Measurements from ENCODE around the gene PDCD1.
A peak's percentile ranks its signal among the peaks of the same experiment; 100 is the strongest.

Gene PDCD1

DNA sequence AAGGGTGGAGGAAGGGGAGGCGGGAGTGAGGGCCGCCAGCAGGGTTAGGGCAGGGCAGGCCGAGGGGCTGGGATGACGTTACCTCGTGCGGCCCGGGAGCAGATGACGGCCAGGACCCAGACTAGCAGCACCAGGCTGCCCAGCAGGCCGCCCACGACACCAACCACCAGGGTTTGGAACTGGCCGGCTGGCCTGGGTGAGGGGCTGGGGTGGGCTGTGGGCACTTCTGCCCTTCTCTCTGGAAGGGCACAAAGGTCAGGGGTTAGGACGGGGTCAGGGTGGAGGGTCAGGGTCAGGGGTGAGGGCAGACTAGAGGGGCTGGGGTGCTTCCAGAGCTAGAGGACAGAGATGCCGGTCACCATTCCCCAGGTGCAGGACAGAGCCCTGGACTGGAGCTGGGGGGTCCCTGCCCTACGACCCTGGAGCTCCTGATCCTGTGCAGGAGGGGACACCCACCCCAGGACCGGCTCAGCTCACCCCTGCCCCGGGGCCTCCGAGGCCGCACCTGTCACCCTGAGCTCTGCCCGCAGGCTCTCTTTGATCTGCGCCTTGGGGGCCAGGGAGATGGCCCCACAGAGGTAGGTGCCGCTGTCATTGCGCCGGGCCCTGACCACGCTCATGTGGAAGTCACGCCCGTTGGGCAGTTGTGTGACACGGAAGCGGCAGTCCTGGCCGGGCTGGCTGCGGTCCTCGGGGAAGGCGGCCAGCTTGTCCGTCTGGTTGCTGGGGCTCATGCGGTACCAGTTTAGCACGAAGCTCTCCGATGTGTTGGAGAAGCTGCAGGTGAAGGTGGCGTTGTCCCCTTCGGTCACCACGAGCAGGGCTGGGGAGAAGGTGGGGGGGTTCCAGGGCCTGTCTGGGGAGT, 6.3 kb downstream of the PDCD1 start:
- DNase-seq (ENCODE audit: low read depth) = no peak

DNA sequence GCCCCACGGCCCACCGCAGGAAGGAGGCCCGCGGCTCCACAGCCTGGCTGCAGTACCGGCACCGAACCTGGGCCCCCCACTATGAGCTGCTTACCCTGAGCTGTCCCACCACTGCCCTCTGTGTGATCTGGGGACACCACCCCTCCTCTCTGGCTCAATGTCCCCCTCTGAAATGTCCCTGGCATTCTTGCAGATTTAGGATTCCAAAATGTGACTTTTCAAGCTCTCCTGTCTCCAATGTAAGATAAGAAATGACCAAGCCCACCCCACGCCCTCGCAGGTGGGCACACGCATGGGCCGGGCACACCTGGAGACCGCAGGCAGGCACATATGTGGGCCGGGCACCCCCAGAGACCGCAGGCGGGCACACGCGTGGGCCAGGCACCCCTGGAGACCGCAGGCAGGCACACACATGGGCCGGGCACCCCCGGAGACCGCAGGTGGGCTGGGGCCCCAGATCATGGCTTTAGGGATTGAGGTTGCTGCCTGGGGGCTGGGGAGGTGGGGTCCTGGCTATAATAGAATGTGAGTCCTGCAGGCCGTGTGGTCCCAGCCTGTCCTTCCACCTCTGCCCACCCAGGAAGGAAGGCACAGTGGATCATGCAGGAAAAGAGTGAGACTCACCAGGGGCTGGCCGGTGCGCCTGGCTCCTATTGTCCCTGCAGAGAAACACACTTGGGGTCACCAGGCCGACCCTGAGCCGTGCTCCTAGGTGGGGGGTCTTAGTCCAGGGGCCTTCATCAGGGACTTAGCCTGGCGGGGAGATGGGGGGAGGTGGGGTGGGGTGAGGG, 7.2 kb downstream of the PDCD1 start:
- no peak for DNase-seq (ENCODE audit: low read depth)

DNA sequence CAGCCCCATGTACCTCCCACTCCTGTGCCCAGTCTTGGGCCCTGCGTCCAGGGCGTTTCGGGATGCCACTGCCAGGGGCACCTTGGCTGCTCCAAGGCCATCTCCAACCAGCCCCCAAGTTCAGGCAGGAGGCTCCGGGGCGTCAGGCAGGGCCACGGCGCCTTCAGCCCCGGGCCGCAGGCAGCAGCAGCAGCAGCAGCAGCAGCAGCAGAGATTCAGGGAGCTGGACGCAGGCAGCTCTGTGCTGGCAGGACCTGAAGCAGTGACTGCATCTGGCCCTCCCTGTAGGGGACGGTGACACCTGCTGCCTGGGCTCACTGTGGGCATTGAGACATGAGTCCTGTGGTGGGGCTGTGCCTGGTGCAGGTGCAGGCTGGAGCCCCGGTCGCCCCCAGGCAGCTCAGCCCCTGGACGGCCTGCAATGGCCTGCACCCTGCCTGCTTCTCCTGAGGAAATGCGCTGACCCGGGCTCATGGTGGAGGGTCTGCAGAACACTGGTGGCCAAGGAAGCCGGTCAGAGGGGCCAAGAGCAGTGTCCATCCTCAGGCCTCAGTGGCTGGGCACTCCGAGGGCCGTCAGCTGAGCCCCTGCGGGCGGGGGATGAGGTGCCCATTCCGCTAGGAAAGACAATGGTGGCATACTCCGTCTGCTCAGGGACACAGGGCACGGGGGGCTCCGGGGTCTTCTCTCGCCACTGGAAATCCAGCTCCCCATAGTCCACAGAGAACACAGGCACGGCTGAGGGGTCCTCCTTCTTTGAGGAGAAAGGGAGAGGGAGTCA, 8.0 kb downstream of the PDCD1 start:
- DNase-seq (ENCODE audit: low read depth) = no peak

DNA sequence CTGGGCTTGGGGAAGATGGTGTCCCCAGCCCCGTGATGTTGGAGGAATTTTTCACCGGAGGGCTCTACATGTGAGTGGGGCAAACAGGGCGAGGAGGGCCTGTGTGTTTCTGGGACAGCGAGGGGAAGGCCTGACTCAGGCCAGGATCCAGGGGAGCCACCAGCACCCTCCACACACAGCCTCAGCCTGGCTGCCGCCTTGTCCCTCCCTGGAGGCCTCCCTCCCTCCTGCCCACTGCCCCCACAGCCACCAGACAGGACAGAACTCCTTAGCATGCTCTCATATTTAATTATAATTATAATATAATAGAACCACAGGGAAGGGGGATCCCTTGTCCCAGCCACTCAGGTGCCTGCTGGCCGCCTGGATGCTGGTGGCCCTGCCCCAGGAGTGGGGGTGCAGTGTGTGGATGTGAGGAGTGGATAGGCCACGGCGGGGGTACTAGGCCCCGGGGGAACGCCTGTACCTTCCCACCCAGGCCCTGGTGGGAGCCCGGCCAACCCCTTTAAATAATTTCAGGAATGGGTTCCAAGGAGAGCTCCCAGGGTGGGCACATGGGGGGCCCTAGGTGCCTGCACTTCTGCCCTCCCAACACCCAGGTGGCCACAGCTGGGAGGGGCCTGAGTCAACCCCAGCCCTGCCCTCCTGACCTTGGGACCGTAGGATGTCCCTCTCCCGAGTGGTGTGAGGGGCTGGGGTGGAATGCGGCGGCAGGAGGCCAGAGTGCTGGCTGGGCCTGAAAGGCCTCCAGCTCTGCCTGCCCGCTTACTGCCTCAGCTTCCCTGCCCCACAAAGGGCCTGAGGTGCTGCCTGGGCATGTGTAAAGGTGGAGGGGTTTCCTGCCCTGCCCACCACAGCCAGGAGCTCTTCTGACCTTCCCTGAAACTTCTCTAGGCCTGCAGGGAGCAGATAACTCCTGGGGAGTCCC, 8.8 kb downstream of the PDCD1 start:
- no peak for DNase-seq (ENCODE audit: low read depth)

DNA sequence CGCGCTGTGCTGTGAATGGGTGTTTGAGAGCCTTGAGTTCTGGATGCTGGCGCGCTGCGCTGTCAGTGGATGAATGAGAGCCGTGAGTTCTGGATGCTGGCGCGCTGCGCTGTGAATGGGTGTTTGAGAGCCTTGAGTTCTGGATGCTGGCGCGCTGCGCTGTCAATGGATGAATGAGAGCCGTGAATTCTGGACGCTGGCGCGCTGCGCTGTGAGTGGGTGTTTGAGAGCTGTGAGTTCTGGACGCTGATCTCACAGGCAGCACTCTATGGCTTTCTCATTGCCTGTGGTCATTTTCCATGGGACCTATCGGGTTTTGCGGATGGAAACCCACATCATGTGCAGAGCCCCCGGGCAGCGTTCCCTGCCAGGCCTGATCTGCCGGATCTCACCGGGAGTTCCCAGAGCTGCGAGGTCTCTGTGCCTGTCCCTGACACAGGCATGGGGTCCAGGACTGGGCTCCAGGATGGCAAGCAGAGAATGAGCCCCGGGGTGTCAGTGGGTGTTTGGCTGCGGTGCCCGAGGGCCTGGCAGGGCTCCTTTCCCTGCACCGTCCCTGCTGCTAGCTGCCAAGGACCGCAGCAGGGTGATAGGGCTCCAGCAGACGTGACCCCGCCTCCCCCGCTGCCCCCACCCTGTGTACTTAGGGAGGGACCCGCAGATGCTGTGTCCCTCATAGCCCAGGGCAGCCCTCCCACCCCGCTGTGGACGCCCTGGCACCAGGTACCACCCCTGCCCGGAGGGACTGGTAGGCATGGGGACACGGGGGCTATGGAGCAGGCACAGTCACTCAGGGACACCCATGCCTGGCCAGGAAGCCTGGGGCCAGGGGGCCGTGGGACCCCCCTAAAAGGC, 9.7 kb downstream of the PDCD1 start:
- no peak for DNase-seq (ENCODE audit: low read depth)

DNA sequence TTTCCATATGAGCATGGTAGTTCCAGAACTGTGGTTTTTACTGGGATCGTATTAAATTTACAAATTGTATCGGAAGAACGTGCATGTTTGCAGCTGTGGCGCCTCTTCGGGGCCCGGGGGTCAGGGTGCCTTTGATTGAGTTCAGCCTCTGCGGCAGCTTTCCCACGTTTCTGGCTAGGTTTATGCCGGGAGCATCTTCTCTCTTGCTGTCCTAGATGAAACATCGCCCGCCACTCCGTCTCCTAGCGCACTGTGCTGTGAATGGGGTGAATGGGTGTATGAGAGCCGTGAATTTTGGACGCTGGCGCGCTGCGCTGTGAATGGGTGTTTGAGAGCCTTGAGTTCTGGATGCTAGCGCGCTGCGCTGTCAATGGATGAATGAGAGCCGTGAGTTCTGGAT, 12.3 kb downstream of the PDCD1 start:
- no peak for DNase-seq (ENCODE audit: low read depth)

DNA sequence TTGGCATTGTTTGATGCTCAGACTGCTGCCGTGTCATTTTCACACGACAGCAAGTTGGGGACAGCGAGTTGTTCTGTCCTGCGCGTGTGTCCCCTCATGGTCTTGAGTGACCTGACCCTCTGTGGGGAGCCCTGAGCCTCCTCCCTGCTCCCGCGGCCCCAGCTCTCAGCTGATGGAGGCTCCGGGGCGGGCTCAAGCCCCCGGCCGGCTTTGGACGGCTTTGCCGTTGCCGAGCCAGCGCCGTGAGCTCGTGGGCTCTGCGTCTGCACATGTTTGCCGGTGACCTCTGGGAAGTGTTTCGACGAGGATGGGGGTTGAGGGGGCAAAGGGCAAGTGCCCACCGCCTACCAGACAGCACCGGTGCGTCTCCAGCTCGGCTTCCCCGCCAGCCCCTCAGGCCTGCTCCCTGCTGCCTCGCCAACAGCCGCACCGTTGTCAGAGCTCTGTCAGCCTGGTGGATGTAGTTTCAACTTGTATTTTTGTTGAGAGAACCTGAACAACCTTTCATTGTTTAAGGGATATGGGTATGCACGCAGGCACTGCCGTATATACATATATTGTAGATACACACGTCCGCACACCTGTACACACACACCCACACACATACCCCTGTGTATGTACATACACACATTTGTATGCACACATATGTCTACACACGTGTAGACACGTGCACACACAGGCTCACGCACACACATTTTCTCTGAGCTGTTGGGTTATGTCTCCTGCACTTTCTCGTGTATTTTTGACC, 13.7 kb downstream of the PDCD1 start:
- no peak for DNase-seq (ENCODE audit: low read depth)

DNA sequence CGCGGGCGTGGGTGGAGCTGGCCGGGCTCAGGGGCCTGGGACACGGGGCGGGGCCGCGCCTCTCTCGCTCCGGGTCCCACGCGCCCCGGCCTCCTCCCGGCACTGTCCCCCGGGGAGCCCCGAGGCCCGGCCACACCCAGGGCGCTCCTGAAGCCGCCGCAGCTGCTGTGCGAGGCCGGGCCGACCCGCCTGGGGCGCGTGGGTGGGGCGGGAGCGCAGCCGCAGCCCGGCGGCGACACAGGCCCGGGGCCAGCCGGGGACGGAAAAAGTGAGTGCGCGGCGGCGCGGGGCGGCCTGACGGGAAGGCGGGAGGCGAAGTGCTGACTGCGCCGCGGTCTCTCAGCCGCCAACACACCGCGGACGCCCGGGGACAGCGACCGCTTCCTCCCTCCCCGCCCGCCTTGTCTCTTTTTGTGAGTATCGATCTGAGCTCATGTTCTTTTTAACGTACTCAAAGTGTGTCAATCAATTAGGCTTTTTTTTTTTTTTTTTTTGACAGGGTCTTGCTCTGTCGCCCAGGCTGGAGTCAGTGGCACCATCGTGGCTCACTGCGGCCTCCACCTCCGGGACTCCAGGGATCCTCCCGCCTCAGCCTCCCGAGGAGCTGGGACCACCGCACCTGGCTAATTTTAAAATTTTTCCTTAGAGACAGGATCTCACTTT, 14.5 kb downstream of the PDCD1 start:
- DNase-seq (ENCODE audit: low read depth) = peak; percentile 39

DNA sequence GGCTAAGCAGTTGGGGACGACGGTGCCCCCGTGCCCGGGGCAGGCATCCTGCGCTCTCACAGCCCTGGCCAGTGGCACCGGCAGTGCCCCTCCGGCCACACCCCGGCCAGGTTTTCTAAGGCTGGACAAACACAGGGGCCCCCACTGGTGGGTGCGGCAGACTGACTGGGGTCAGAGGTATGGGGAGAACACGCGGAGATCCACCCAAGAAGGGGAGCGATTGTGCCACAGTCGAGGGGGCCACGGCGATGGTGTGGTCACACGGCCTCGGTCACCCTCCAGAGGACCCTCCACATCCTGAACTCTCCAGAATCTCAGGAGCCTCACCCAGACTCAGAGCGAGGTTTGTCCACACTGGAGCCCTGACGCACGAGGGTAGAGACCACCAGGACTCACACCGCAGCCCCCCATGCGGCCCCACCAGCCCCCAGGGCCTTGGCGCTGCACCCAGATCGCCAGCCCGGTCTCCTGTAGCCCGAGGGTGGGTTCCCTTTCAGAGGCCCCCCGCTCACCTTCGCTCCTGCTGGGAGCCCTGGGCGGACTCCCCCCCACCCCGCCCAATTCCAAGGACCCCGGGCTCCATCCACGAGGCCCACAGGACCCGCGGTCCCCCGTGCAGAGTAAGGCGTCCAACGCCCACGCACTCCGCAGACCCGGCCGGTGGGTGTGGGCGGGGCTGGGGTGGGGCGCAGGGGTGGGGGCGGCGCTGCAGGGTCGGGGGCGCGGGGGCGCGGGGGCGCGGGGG, 15.2 kb downstream of the PDCD1 start:
- DNase-seq (ENCODE audit: low read depth) = no peak

DNA sequence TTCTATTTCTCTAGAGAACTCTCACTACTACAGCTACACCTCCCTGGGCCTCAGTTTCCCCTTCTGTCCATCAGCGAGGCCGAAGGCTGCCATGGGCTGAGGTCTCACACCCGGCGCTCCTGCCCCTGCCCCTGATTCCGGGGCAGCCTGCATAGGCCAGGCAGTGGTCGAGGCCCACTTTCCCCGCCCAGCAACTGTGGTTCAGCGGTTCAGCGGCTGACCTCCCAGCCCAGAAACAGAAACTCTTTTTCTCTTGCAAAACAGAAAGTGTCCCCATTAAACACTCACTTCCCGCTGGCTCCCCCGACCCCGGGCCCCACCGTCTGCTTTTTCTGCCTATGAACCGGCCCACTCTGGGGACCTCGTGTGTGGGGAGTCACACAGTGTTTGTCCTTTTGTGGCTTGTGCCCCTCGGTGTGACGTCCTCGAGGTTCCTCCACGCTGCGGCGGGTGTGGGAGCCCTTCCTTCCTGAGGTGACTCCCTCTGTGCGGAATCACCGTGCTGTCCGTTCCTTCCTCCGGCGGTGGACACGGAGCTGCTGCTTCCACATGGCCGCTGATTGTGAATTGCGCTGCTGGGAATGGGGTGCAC, 16.0 kb downstream of the PDCD1 start:
- DNase-seq (ENCODE audit: low read depth) = no peak

DNA sequence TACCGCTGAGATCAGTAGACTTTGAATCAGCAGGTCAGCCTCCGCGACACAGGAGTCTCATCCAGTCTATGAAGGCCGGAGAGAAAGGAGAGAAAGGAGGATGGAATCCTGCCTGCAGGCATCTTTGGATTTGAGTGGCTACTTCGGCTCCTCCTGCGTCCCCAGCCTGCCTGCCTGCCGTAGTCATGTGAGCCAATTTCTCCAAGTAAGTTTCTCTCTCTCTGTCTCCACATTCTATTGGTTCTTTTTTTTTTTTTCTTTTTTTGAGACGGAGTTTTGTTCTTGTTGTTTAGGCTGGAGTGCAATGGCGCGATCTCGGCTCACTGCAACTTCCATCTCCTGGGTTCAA, 16.7 kb downstream of the PDCD1 start:
- DNase-seq (ENCODE audit: low read depth) = no peak

DNA sequence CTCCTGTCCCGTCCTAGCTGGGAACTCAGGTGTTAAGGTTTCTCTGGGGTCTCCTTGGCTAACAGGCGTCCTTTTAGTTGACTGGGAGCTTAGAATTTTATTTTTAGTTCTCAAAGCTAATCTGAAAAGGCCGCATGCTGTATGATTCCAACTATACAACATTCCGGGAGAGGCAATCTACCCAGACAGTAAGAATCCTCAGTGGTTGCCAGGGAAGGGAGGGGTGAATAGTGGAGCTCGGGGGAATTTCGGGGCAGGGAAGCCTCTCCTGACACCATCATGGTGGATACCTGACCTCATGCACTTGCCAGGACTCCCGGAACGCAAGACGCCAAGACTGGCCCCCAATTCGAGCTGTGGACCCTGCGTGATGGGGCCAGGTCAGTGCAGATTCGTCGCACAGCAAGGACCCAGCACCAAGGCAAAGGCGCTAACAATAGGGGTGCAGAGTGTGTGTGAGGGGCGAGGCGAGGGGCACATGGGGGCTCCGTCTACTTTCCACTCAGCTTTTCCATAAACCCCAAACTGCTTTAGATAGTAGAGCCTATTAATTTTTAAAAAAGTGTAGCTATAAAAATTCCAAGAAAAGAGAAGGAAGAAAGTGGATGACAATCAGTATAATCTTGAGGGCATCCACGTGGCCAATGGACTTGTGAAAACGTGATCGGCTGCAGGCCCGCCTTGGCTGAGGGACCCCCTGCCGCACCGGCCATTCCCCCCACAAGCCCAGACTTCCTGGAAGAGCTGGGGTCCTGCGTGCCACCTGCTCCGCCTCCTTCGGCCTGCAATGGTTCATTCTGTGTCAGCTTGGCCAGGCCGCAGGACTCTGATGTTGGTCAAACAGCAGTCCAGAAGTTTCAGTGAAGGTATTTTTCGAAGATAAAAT, 17.3 kb downstream of the PDCD1 start:
- no peak for DNase-seq (ENCODE audit: low read depth)

DNA sequence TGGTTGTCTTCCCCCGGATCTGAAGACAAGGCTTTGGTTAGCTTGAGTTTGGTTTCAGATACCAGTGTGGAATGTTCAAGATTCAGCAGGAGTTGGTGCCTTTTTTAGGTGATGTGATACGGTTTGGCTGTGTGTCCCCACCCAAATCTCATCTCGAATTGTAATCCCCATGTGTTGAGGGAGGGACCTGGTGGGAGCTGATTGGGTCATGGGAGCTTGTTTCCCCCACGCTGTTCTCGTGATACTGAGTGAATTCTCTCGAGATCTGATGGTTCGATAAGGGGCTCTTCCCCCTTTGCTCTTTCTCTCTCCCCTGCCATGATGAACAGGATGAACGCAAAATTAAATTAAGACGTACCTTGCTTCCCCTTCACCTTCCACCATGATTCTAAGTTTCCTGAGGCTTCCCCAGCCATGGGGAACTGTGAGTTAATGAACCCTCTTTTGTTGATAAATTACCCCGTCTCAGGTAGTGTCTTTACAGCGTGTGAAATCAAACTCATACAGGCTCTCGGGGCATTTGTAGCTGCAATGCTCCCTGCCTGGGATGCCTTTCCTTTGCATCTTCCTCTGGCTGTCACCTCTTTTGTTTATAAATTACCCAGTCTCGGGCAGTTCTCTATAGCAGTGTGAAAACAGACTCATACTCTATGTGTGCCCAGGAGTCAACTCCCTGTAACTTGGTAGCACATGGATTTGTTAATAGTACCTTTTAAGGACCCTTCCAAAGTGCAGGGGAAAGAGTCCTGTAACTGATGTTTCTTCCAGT, 21.3 kb downstream of the PDCD1 start:
- no peak for DNase-seq (ENCODE audit: low read depth)

DNA sequence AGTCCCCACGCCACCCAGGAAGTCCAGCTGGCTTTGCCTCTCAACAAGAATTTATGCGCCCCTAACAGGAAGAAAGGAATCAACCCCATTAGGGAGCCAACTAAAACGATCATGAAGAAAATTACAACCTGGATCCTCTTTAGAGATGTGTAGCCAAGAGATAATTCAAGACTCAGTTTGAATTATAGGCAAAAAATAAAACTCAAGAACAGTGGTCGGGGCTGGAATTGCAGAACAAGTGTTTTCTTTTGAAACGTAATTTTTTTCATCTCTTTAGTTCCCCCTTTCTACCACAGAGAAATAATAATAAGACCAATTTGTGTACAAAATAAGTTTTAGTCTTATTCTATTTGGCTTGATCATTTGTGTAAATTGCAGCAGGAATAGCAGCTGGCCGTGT, 22.4 kb downstream of the PDCD1 start:
- DNase-seq (ENCODE audit: low read depth) = no peak

DNA sequence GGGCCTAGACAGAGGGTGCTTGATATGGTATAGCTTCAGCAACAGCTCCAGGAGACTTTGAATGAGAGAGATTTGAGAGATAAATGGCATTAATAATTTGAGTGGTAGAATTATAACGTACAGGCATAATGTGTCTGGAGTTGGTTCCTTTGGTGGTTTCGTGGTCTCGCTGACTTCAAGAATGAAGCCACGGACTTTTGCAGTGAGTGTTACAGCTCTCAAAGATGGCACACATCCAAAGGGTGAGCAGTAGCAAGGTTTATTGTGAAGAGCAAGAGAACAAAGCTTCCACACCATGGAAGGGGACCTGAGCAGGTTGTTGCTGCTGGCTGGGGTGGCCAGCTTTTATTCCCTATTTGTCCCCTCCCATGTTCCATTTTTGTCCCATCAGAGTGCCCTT, 23.1 kb downstream of the PDCD1 start:
- DNase-seq (ENCODE audit: low read depth) = no peak

DNA sequence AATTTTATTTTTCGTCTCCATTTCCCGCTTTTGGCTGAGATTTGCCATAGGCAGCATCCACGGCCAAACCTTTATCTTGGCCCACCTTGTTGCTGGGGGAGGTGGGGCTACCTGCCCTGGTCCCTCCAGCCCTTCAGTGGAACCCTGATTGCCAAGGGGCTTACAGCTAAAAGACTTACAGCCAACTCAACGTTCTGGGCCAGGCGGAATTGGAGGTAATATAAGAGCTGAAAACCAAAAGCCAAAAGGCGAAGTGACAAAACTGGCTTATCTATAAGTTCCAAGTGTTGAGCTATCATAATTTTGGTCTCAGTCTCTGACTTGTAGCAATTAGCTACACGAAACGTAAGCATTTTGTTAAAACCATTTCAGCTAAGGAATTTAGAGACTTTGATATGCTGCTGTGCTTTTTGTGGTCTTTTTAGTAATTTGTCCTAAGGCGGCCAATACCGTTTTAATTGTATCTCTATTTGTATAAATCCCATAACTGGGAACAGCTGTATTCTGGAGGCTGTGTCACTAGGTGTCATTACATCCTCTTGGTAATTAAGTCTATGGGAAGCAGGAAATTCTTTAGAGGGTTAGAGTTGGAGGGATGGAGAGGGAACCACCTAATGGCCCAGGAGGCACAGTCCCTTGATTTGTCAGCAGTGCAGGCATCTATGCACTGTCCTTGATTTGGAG, 24.0 kb downstream of the PDCD1 start:
- no peak for DNase-seq (ENCODE audit: low read depth)

Measured in ELR (cell line).